ENCODE measurements around the gene SKOR2. TPM values are rescaled to one million over a fixed set of nuclear protein-coding genes. Genes with fewer than 3 reads are reported as not detected.
"Not testable (repeated sequence)": the region's sequence is repeated elsewhere in the genome, so short reads cannot be mapped to it uniquely, and the experiment has no call there.

The SKOR2 gene
- total RNA-seq, 4 donors from 2014 or later = not detected

DNA sequence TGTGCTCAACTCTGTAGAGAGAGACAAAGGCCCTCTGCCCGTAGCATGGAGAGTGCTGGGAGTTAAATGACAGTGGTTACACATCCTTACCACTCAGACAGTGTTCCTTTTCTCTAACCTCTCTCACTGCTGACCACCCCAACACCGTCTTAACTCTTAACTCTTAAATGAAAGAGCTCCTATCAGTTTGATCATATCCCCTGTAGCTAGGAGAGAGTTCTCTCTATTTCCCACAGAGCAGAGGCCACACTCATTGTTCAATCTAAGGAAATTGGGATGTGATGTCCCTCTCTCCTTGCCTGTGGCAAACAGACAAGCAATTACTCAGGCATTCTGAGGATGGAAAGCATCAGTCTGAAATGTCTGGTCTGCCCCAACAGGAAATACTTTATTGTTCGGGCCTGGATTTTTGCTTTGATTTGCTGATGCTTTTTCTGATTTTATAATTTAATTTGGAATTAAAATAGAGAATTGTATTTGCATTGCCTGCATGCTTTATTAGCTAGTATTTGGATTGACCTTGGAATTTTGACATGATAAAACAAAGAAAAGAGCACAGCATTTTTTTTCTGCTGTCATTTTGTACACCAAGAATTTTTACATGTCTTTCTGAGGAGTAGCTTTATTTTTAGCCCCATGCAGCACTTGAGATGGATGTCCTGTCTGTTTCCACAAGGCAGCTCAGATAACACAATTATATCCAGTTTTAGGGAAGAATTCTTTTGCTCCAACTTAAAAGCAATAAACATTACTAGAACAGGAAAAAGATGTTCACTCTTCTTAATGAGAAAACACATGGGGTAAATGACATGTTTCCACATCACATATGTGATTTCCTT is 47.6 kb downstream of the SKOR2 start:
- Histone ChIP-seq H3K9me3 (no peaks in the 10 kb centered on the region), H3K36me3 (no peaks in the 10 kb centered on the region), H3K27ac (no peak overlapping the region), H3K27me3 (peaks cover 0 to 78% (median 0%) of the 10 kb centered on the region in 4 donors), H3K4me1 (no peaks in the 10 kb centered on the region), H3K4me3 (no peak overlapping the region)
- DNase-seq = no peak
- intact Hi-C loops (cut with DNase I) = loop anchor here (10.0 kb wide), 1 partner anchor 99 kb away; no protein-coding TSS in a partner anchor
- TF ChIP-seq, protein P1, sequence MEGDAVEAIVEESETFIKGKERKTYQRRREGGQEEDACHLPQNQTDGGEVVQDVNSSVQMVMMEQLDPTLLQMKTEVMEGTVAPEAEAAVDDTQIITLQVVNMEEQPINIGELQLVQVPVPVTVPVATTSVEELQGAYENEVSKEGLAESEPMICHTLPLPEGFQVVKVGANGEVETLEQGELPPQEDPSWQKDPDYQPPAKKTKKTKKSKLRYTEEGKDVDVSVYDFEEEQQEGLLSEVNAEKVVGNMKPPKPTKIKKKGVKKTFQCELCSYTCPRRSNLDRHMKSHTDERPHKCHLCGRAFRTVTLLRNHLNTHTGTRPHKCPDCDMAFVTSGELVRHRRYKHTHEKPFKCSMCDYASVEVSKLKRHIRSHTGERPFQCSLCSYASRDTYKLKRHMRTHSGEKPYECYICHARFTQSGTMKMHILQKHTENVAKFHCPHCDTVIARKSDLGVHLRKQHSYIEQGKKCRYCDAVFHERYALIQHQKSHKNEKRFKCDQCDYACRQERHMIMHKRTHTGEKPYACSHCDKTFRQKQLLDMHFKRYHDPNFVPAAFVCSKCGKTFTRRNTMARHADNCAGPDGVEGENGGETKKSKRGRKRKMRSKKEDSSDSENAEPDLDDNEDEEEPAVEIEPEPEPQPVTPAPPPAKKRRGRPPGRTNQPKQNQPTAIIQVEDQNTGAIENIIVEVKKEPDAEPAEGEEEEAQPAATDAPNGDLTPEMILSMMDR (IDR thresholded peaks at IDR 0.05) = no peak
- TF ChIP-seq POLR2A (IDR thresholded peaks at IDR 0.05) = no peak
- WGBS, 2 donors = 51 to 53% methylated on average over 3 of the region's 3 CpGs

GRCh38 chr18:47195961-47196360 is 55.5 kb downstream of the SKOR2 start:
- 71% methylated on average over 3 of the region's 3 CpGs for WGBS, 2 donors
- H3K27ac ChIP-seq; H3K4me1 ChIP-seq; intact Hi-C loops (cut with DNase I); H3K36me3 ChIP-seq; H3K4me3 ChIP-seq; H3K9me3 ChIP-seq; DNase-seq: not testable (repeated sequence)
- peaks cover 0 to 68% (median 0%) of the 10 kb centered on the region in 4 donors for H3K27me3 ChIP-seq

GRCh38 chr18:47191961-47192360 is 59.5 kb downstream of the SKOR2 start:
- no peak overlapping the region for H3K27ac ChIP-seq
- 79 to 92% methylated on average over 2 of the region's 2 CpGs for WGBS, 2 donors
- no peak for DNase-seq
- peaks cover 0 to 57% (median 0%) of the 10 kb centered on the region in 4 donors for H3K27me3 ChIP-seq
- intact Hi-C loops (cut with DNase I) = no loop called here
- H3K4me3 ChIP-seq = no peak overlapping the region
- H3K36me3 ChIP-seq = no peaks in the 10 kb centered on the region
- no peaks in the 10 kb centered on the region for H3K9me3 ChIP-seq
- peaks cover 0 to 8% (median 0%) of the 10 kb centered on the region in 3 donors for H3K4me1 ChIP-seq
- no peak for TF ChIP-seq POLR2A (IDR thresholded peaks at IDR 0.05)
- TF ChIP-seq, protein P1 (IDR thresholded peaks at IDR 0.05) = no peak

DNA sequence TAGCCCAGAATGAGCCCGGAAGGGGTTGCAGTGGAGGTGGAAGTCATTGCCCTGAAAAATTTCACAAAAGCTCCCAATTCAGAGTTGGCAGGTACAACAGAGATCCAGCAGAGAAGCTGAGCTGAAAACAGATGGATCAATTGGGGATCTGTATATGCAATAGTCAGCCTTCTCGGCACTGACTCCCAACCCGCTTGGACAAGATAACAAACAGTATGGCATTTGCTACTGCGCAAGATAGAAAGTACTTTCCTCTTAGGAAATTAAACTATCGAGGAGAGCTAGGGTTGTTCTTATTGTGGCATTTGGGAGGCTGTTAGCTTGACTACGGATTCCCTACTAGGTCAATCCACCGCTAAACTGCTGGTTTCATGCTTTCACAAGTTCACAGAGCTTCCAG is 63.7 kb downstream of the SKOR2 start:
- WGBS, 2 donors = 81 to 87% methylated on average over 7 of the region's 7 CpGs
- intact Hi-C loops (cut with DNase I) = no loop called here
- no peak for DNase-seq
- no peak for TF ChIP-seq POLR2A (IDR thresholded peaks at IDR 0.05)
- TF ChIP-seq, protein P1 (IDR thresholded peaks at IDR 0.05) = no peak
- Histone ChIP-seq H3K27ac (no peak overlapping the region), H3K36me3 (no peaks in the 10 kb centered on the region), H3K4me3 (no peak overlapping the region), H3K4me1 (no peaks in the 10 kb centered on the region), H3K27me3 (peaks cover 0 to 30% (median 0%) of the 10 kb centered on the region in 4 donors), H3K9me3 (no peaks in the 10 kb centered on the region)

DNA sequence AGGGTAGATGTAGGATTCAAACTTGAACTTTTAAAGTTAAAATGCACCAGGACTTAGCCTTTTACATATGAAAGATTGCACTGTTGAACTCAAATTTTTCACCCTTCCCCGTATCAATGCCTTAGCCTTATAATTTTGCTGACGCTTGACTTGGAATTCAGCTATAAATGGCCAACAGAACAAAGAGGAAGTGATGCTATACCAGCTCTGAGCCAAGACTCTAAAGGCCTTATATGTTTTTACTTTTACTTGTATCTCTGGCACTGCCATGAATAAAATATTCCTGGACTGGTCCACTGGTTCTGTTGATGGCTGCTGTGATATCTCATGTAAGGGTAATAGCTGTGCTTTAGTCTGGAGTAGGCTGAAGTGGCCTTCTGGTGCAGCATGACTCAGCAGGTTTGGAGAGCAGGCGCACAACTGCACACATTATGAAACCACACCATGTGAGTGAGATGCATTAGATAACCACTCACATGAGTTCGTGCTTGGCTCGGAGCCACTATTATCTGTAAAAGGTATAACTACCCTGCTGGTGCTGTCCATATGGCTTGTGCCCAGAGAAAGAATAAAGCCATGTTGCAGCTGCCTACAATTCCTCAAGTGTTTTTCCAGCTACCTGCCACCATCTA is 66.9 kb downstream of the SKOR2 start:
- Histone ChIP-seq H3K4me3 (no peak overlapping the region), H3K36me3 (no peaks in the 10 kb centered on the region), H3K4me1 (no peaks in the 10 kb centered on the region), H3K27ac (no peak overlapping the region), H3K9me3 (no peaks in the 10 kb centered on the region), H3K27me3 (peaks cover 0 to 22% (median 0%) of the 10 kb centered on the region in 4 donors)
- 75 to 79% methylated on average over 5 of the region's 5 CpGs for WGBS, 2 donors
- intact Hi-C loops (cut with DNase I) = no loop called here
- no peak for DNase-seq
- TF ChIP-seq, protein P1 (IDR thresholded peaks at IDR 0.05) = no peak
- TF ChIP-seq POLR2A (IDR thresholded peaks at IDR 0.05) = no peak

DNA sequence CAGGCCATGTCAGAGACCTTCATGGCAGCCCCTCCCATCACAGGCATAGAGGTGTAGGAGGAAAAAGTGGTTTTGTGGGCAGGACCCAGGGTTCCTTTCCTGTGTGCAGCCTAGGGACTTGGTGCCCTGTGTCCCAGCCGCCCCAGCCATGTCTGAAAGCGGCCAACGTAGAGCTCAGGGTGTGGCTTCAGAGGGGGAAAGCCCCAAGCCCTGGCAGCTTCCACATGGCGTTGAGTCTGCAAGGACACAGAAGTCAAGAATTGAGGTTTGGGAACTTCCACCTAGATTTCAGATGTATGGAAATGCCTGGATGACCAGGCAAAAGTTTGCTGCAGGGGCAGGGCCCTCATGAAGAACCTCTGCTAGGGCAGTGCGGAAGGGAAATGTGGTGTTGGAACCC is 69.3 kb downstream of the SKOR2 start:
- H3K4me1 ChIP-seq; DNase-seq; H3K36me3 ChIP-seq; H3K4me3 ChIP-seq; H3K9me3 ChIP-seq; H3K27ac ChIP-seq; intact Hi-C loops (cut with DNase I): not testable (repeated sequence)
- 61 to 81% methylated on average over 5 of the region's 5 CpGs for WGBS, 2 donors
- peaks cover 0 to 11% (median 0%) of the 10 kb centered on the region in 4 donors for H3K27me3 ChIP-seq

All from esophagus squamous epithelium (tissue), 5 donors.